ENCODE measurements around the gene MALSU1.

The MALSU1 gene

GRCh38 chr7:23294549-23295400, 4.4 kb upstream of the MALSU1 start:
- Histone ChIP-seq H3K36me3 (no peaks in the 10 kb centered on the region), H3K4me3 (ENCODE audit: low read depth in 1 of 2, low read length in 1 of 2) (no peak overlapping the region), H3K4me1 (ENCODE audit: control insufficient read depth in 1 of 2, insufficient read depth in 1 of 2, low read depth in 1 of 2, low read length in 1 of 2) (peaks cover 30 to 31% of the 10 kb centered on the region in 2 experiments), H3K9me3 (no peaks in the 10 kb centered on the region), H3K27ac (peak overlapping the region; percentile 61), H3K27me3 (no peaks in the 10 kb centered on the region)
- TF ChIP-seq CTCF (IDR thresholded peaks at IDR 0.05), result no peak

GRCh38 chr7:23295401-23295697, 3.8 kb upstream of the MALSU1 start:
- H3K9me3 ChIP-seq, result no peaks in the 10 kb centered on the region
- no peaks in the 10 kb centered on the region for H3K36me3 ChIP-seq
- TF ChIP-seq CTCF (IDR thresholded peaks at IDR 0.05), result no peak
- H3K27me3 ChIP-seq, result no peaks in the 10 kb centered on the region
- peak overlapping the region; percentile 61 for H3K27ac ChIP-seq
- H3K4me1 ChIP-seq (ENCODE audit: control insufficient read depth in 1 of 2, insufficient read depth in 1 of 2, low read depth in 1 of 2, low read length in 1 of 2), result peaks cover 36% of the 10 kb centered on the region in 2 experiments
- H3K4me3 ChIP-seq (ENCODE audit: low read depth in 1 of 2, low read length in 1 of 2), result no peak overlapping the region

GRCh38 chr7:23298141-23298881, 828 bp upstream of the MALSU1 start:
- Histone ChIP-seq H3K27ac (peak overlapping the region; percentile 82), H3K27me3 (no peaks in the 10 kb centered on the region), H3K9me3 (no peaks in the 10 kb centered on the region), H3K4me1 (ENCODE audit: control insufficient read depth in 1 of 2, insufficient read depth in 1 of 2, low read depth in 1 of 2, low read length in 1 of 2) (peaks cover 39 to 40% of the 10 kb centered on the region in 2 experiments), H3K36me3 (peaks cover 18% of the 10 kb centered on the region), H3K4me3 (ENCODE audit: low read depth in 1 of 2, low read length in 1 of 2) (peak overlapping the region; percentile 72 to 95)
- no peak for TF ChIP-seq CTCF (IDR thresholded peaks at IDR 0.05)

- H3K27me3 ChIP-seq, result no peaks in the 10 kb centered on the region
- TF ChIP-seq CTCF (IDR thresholded peaks at IDR 0.05), result no peak
- peak overlapping the region; percentile 72 to 95 for H3K4me3 ChIP-seq (ENCODE audit: low read depth in 1 of 2, low read length in 1 of 2)
Measured at GRCh38 chr7:23299770-23300300, 696 bp downstream of the MALSU1 start.

GRCh38 chr7:23306936-23307521, 7.9 kb downstream of the MALSU1 start:
- Histone ChIP-seq H3K36me3 (peaks cover 47% of the 10 kb centered on the region), H3K4me3 (ENCODE audit: low read depth in 1 of 2, low read length in 1 of 2) (no peak overlapping the region), H3K27me3 (no peaks in the 10 kb centered on the region), H3K4me1 (ENCODE audit: control insufficient read depth in 1 of 2, insufficient read depth in 1 of 2, low read depth in 1 of 2, low read length in 1 of 2) (no peaks in the 10 kb centered on the region), H3K27ac (no peak overlapping the region), H3K9me3 (no peaks in the 10 kb centered on the region)
- no peak for TF ChIP-seq CTCF (IDR thresholded peaks at IDR 0.05)

More at GRCh38 chr7:23299770-23300300, 696 bp downstream of the MALSU1 start:
- Histone ChIP-seq H3K9me3 (no peaks in the 10 kb centered on the region), H3K27ac (peak overlapping the region; percentile 82), H3K4me1 (ENCODE audit: control insufficient read depth in 1 of 2, insufficient read depth in 1 of 2, low read depth in 1 of 2, low read length in 1 of 2) (peaks cover 35 to 39% of the 10 kb centered on the region in 2 experiments), H3K36me3 (peaks cover 18% of the 10 kb centered on the region)
